Measurements from ENCODE around the gene LEP. TPM values are rescaled to one million over a fixed set of nuclear protein-coding genes. Genes with fewer than 3 reads are reported as not detected.

LEP gene
- total and polyA plus RNA-seq, 9 of the 15 experiments (the other 6 are each of a cell fraction or from before 2014, with no cell fraction given), result not detected

GRCh38 chr7:128236924-128237586, 4.0 kb upstream of the LEP start (continued):
- TF ChIP-seq SMAD1 (IDR thresholded peaks at IDR 0.05; ENCODE audit: low read depth, low read length, partially characterized antibody), result no peak
- TF ChIP-seq ZNF589 (CRISPR knock-in tag; IDR thresholded peaks at IDR 0.05; ENCODE audit: low read depth), result peak; percentile 99
- no peak for TF ChIP-seq SIN3A (IDR thresholded peaks at IDR 0.05; ENCODE audit: borderline replicate concordance in 2 of 2, control insufficient read depth in 1 of 2, low read depth in 2 of 2, low read length in 2 of 2)
- no peak for TF ChIP-seq MTF1 (CRISPR knock-in tag; IDR thresholded peaks at IDR 0.05; ENCODE audit: borderline replicate concordance)
- TF ChIP-seq DNMT1 (IDR thresholded peaks at IDR 0.05), result no peak
- TF ChIP-seq ZNF512 (tag; IDR thresholded peaks at IDR 0.05), result no peak
- TF ChIP-seq SRSF3 (IDR thresholded peaks at IDR 0.05; ENCODE audit: insufficient read depth, low read length), result no peak
- no peak for TF ChIP-seq MBD1 (CRISPR knock-in tag; IDR thresholded peaks at IDR 0.05)
- no peak for TF ChIP-seq ZFX (CRISPR knock-in tag; IDR thresholded peaks at IDR 0.05)
- TF ChIP-seq YY1 (IDR thresholded peaks at IDR 0.05; ENCODE audit: borderline replicate concordance in 1 of 3, control insufficient read depth in 1 of 3, extremely low read depth in 1 of 3, insufficient read depth in 3 of 3, insufficient read length in 1 of 3, insufficient replicate concordance in 2 of 3, low read depth in 1 of 3, low read length in 2 of 3), result peak in 1 of 3 experiments; percentile 43
- peak; percentile 91 for TF ChIP-seq CTBP1 (IDR thresholded peaks at IDR 0.05; ENCODE audit: borderline replicate concordance)
- TF ChIP-seq KHSRP (IDR thresholded peaks at IDR 0.05), result no peak
- no peak for TF ChIP-seq ZHX1 (conservative IDR thresholded peaks at IDR 0.05; ENCODE audit: low read length)
- no peak for TF ChIP-seq NELFE (IDR thresholded peaks at IDR 0.05; ENCODE audit: insufficient read depth, insufficient read length)
- TF ChIP-seq THRAP3 (IDR thresholded peaks at IDR 0.05; ENCODE audit: borderline replicate concordance), result no peak
- no peak for TF ChIP-seq SMARCA5 (IDR thresholded peaks at IDR 0.05)
- TF ChIP-seq ZNF395 (CRISPR knock-in tag; IDR thresholded peaks at IDR 0.05), result peak; percentile 99
- peak; percentile 77 for TF ChIP-seq GTF2E2 (tag; IDR thresholded peaks at IDR 0.05)
- TF ChIP-seq NFE2L1 (tag; IDR thresholded peaks at IDR 0.05; ENCODE audit: borderline replicate concordance, low read depth), result no peak; the same call in 1 of the 2 replicates
- no peak for TF ChIP-seq SREBF2 (CRISPR knock-in tag; IDR thresholded peaks at IDR 0.05)
